GM19351 (cell line): ENCODE measurements around the gene YBX2.
A peak's percentile ranks its signal among the peaks of the same experiment; 100 is the strongest.
"Not testable (repeated sequence)": the region's sequence is repeated elsewhere in the genome, so short reads cannot be mapped to it uniquely, and the experiment has no call there.

Source experiments
- ATAC-seq: cut with Tn5 transposase; IDR thresholded peaks from one replicate; pipeline ENCODE4 v1.9.1; 2021; ENCODE audit warnings: mild to moderate bottlenecking, moderate library complexity; ENCODE audit not compliant: unreplicated experiment

YBX2 gene

DNA sequence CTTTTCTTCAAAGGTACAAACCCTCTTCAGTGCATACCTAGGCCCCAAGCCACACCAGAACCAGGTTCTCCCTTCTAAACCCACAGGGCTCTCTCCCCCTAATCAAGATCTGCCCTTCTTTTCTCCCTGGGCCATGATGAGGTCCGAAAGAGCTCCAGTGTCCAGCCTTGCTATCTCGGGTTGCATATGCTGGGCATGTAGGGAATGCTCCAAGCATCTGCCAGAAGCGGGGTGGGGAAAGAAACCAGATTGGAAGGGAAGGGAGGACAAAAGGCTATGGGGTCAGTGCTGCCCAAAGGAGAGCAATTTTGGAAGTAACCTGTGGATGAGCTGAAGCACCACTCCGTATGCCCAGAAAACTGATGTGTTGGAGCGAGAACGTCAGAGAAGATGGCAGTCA is 45.2 kb downstream of the YBX2 start:
- no peak for ATAC-seq

DNA sequence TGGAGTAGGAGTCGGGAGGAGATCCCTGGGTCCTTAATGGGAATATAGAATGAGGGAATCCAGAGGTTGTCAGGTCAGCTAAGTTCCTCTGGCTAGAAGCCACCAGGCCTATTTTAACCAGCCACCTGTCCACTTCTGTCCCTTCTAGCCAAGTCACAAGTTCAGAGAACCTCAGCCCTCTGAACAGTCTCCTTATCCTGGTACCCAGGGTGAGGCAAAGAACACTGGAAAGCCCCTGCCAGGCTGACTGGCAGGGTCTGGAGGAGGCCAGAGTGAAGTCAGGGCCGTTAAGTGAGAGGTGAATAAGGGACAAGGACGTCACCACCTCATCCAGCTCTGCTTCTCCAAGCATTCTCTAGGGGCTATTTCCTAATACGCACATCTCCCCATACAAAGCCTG is 45.6 kb downstream of the YBX2 start:
- no peak for ATAC-seq

DNA sequence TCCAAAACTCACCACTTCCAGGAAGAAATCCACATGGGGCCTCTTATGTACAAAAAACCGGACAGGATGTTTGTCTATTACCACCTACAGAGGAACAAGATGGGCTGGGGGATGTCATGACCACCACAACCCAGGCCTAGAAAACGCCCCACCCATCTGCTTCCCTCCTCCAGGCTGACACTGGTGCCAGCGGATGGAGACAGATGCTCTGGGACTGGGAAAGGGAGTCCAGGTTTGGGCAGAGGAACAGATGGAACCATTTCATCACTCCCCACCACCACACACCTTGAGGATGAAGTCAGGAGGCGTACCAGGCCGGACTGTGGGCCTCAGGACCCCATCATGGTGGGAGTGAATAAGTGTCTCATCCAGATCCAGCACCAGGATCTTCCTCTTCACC is 47.7 kb downstream of the YBX2 start:
- ATAC-seq, result no peak

DNA sequence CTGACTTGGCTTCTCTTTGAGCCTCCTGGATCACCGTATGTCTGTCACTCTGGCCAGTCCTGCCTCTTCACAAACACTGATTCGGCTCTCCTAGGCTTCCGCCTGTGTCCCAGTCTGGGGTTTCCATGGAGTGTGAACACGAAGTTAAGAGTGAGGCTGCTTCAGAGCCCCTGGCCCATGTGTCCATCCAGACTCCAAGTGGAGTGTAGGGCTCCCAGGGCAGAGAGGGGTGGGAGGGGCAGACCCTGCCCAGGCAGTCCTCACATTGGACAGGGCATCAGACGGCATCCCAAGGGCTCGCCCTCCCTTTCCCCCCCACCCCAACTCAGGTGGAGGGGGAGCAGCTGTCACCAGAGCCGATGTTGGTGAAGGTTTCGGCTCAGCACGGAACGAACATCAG is 50.6 kb downstream of the YBX2 start:
- ATAC-seq, result not testable (repeated sequence)

DNA sequence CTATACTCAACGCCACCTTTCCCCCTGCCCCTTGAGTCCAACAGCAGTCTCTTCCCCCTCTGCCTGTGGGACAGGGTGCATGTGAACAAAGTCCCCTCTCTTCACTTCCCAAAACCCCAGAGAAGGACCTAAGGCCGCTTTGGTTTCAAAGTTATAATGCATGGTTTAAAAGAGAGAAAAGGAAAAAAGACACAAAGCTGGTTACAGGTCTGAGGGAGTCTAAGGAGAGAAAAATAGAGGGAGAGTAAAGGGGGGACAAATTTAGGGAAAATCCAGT is 51.0 kb downstream of the YBX2 start:
- ATAC-seq, result no peak

DNA sequence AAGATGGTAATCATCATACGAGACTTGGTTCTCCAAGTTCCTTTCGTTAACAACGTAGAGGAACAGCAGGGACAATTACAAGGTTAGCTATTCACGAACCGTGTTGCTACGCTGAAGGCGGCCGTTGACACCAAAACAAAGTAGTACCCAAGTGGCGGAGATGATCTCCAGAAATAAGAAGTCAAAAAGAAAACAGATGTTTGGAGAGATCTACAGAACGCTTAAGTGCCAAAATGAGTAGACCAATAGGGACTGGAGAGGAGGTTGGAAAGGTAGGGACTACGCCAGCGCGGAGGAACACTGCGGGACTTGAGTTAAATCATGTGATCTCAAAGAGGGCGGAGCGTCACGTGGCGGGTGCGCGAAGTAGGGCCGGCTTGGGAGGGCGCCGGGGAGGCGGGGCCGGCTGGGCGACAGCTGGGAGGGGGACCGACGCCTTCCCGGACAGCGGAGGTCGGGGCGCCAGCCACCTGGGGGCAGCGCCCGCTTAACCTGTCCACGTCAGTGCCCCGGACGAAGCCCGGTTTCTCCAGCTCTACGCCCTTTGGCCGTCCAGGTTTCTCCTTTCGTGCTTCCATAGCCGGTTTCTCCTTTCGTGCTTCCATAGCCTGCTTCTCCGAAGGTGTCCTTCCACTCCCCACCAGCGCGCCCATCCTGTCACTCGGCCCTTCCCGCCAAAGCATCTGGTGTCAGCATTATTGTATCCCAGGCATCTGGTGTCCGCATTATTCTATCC is 51.6 kb downstream of the YBX2 start:
- ATAC-seq, result peak; percentile 38

DNA sequence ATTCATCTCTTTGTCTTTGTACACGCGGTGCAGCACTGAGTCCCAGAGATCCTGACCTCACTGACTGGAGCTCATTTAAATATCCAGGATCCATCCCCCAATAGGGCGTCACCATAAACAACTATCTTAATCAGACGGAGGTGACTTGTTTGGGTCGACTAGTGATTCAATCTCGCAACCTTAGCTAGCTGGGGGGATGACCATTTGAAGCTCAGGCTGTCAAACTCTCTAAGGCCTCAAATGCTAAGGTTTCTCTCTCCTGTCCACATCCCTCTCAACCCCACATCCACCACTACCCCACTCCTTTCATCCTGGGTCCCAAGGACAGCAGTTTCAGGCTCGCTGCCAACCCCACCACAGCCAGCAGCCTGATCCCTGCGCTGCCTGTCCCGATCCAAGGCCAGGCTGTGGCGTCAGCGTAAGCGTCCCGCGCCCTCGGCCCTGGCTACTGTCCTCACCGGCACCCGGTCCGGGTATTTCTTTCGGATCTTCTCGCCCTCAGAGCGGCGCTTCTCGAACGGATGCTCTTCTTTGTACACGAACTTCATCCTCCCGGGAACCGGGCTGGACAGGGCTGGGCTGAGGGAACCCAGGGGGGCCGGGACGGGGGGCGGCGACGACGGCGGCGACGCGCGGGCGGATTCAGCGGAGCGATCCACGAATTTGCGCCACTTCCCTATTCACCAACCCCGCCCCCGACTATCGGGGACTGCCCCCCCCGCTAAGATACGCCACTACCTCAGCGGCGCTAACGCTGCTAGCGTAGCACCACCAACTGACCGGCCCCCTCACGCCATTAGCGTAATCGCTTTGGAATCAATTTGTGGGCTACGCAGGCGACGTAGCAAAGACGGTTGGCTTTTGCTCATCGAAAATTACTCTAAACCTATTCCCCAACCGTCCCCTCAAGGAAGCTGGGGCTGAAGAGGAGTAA is 52.4 kb downstream of the YBX2 start, which contains the start of gene GABARAP:
TSS of gene GABARAP (minus strand) at position 667 of the 934 bp plus-strand sequence. CDS start at position 548, 119 bp downstream.
- no peak for ATAC-seq

DNA sequence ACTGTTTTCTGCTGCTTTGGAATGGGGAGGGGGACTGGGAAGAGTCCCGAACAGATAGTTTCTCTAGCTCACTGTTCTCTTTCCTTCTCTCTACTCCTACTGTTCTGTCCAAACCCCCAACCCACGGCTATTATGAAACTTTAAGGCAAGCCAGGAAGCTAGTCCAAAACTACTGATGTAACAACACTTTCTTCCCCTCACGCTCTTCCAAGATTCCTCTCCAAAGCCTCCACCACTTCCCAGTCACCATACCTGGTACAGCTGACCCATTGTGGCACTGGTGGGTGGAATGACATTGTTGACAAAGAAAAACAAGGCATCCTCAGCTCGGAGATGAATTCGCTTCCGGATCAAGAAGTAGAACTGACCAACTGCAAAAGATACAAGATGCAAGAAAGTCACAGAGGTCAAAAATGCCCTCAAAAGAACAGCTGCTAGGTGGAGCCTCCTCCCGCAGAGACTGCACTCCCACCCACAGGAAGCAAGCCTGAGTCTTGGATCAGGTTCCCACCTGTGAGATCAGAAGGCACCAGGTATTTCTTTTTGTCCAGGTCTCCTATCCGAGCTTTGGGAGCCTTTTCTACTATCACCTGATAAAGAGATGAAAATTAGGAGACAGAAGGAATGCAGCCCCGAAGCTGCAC is 53.2 kb downstream of the YBX2 start:
- no peak for ATAC-seq

DNA sequence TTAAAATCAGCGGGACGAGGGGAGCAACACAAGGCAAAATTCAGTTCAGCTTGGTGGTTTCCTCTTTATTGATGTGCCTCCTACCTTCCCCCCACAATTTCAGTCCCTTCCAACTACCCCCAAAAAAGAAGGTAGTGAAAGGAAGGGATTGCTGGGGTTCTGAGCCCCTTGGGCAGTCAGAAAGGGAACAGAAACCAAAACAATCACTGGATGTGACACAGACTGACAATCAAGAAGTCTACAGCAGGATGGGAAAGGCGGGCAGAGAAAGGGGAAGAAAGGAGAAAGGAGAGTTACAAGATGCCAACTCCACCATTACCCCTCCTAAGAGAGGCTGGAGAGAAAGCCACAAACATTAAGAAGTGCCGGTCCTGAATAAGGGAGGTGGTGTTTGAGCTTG is 54.1 kb downstream of the YBX2 start:
- ATAC-seq, result no peak

DNA sequence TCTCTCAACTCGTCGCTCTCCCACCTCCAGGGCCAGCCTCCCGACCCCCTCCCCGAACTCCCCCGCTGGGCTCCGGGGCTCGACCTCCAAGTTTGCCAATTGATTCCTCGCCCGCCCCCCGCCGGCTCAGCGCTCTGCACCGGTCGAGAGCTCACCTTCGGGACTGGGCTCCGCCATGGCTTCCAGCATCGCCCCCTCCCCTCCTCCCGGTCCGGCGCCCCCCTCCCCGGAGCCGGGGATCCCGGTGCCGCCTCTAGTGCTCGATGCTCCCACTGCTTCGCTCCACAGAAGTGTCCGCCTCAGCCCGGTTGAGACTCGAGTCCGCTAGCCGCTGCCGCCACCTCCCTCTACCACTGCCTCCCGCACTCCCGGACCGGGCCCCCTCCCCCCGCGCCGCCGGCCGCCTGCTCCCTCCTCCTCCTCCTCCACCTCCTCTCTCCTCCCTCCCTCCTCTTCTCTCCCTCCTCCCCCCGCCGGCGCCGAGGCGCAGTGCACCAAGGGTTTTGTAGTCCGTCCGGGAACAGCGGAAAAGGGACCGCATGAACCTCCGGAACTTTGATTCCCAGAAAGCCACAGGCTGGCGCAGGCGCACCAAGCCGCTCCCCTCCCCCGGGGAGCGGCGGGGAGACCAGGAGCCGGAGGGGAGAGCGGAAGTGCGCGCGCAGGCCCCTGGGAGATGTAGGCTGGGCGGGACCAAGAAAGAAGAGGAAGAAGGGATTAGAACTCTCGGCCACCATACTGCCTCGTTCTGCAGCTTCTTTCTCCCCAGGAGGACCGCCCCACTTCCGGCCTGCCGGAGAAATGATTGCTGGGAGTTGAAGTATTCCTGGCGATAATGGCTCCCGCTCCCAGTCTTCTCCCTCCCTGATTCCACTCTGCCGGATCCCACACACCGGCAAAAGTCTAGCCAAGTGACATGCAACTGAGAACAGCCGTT is 55.1 kb downstream of the YBX2 start, which contains the start of gene PHF23:
TSS of gene PHF23 (minus strand) at position 367 of the 937 bp plus-strand sequence. CDS start at position 189, 178 bp downstream.
- ATAC-seq, result peak; percentile 50

DNA sequence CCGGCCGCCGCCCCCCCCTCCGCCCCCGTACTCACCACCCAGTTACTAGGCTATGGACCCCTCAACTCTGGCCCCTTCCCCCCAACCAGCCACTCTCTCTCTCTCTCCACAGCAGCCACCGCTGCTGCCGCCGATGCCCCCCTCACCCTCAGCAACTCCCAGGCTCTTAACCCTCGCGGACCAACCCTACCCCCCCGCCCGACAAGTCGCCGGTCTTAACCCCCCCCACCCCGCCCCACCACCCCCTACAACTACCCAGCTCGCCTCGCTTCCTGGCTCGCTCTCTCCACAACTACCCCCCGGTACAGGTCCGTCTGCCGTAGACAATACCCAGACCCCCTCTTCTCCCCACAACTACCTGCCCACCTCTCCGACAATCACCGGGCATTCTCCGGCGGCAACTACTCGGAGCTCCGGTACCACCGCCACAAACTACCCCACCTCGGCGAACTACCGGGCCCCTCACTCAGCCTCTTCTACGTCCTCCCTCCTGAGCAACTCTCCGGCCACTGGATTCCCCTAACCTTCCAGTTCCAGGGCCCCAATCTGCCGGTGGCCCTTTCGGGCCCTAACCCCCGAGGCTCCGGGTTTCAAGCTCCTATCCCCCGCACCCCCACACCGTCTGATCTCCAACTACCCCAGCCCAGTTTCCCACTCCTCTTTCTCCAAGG is 55.9 kb downstream of the YBX2 start:
- no peak for ATAC-seq
